ENCODE results near the gene ENTREP1.
A peak's percentile ranks its signal among the peaks of the same experiment; 100 is the strongest.
"Not testable (repeated sequence)": the region's sequence is repeated elsewhere in the genome, so short reads cannot be mapped to it uniquely, and the experiment has no call there.

ENTREP1 gene

GRCh38 chr9:69376651-69377050, 51.6 kb downstream of the ENTREP1 start:
- no peak for DNase-seq

- DNase-seq = no peak
These were observed 52.3 kb downstream of the ENTREP1 start for GRCh38 chr9:69377291-69377690.

GRCh38 chr9:69377981-69378380, 53.0 kb downstream of the ENTREP1 start:
- DNase-seq = no peak

- DNase-seq = no peak
These were observed 54.4 kb downstream of the ENTREP1 start for GRCh38 chr9:69379270-69379982.

- DNase-seq = no peak
These were observed 55.3 kb downstream of the ENTREP1 start for GRCh38 chr9:69380301-69380700.

GRCh38 chr9:69380811-69381210, 55.8 kb downstream of the ENTREP1 start:
- no peak for DNase-seq

GRCh38 chr9:69382135-69382534, 57.1 kb downstream of the ENTREP1 start:
- no peak for DNase-seq

GRCh38 chr9:69385581-69386033, 60.6 kb downstream of the ENTREP1 start:
- no peak for DNase-seq

- no peak for DNase-seq
These were observed 61.6 kb downstream of the ENTREP1 start for GRCh38 chr9:69386651-69387050.

- no peak for DNase-seq
These were observed 63.6 kb downstream of the ENTREP1 start for GRCh38 chr9:69388596-69388995.

GRCh38 chr9:69389437-69389995, 64.5 kb downstream of the ENTREP1 start:
- no peak for DNase-seq

- DNase-seq = no peak
These were observed 66.5 kb downstream of the ENTREP1 start for GRCh38 chr9:69391487-69391886.

- DNase-seq = no peak
These were observed 66.9 kb downstream of the ENTREP1 start for GRCh38 chr9:69391946-69392345.

- DNase-seq = no peak
These were observed 67.8 kb downstream of the ENTREP1 start for GRCh38 chr9:69392826-69393225.

GRCh38 chr9:69393425-69393824, 68.4 kb downstream of the ENTREP1 start:
- DNase-seq = no peak

GRCh38 chr9:69395718-69396117, 70.7 kb downstream of the ENTREP1 start:
- no peak for DNase-seq

- no peak for DNase-seq
These were observed 71.7 kb downstream of the ENTREP1 start for GRCh38 chr9:69396759-69397158.

- no peak for DNase-seq
These were observed 72.6 kb downstream of the ENTREP1 start for GRCh38 chr9:69397384-69398214.

- no peak for DNase-seq
These were observed 75.5 kb downstream of the ENTREP1 start for GRCh38 chr9:69400470-69400869.

GRCh38 chr9:69409936-69410335, 84.9 kb downstream of the ENTREP1 start:
- not testable (repeated sequence) for DNase-seq

- no peak for DNase-seq
These were observed 86.2 kb downstream of the ENTREP1 start for GRCh38 chr9:69411246-69411645.

GRCh38 chr9:69411931-69412740, 87.1 kb downstream of the ENTREP1 start:
- DNase-seq = no peak

- DNase-seq = peak; percentile 32
These were observed 87.7 kb downstream of the ENTREP1 start for GRCh38 chr9:69412741-69413150.
